Pulmonary artery endothelial cell (primary cell): ENCODE data around the gene PQBP1. TPM values are rescaled to one million over a fixed set of nuclear protein-coding genes. Genes with fewer than 3 reads are reported as not detected.
A peak's percentile ranks its signal among the peaks of the same experiment; 100 is the strongest.

ENCODE experiments used
- DNase-seq: peaks from one replicate; pipeline ENCODE4 v3.0.0-alpha.2; 2011; ENCODE audit warnings: low read depth, low spot score
- total RNA-seq: library from RNA; depleted of rRNA; stranded (reverse); fragments of >200 nt; gene quantifications from 2 replicates; pipeline ENCODE4 v1.2.3, GENCODE V29; 2014

PQBP1 gene
- total RNA-seq, 1 donor from 2014 or later: 105 TPM

- no peak for DNase-seq
Measured at GRCh38 chrX:48902135-48902534, 4.4 kb downstream of the PQBP1 start.

- DNase-seq: no peak
Measured at GRCh38 chrX:48902776-48903175, 5.0 kb downstream of the PQBP1 start.

- no peak for DNase-seq
Measured at GRCh38 chrX:48903290-48903689, 5.6 kb downstream of the PQBP1 start.

- no peak for DNase-seq
Measured at GRCh38 chrX:48904180-48904579, 6.5 kb downstream of the PQBP1 start.

GRCh38 chrX:48904626-48905025 is 6.9 kb downstream of the PQBP1 start:
- DNase-seq: no peak

- DNase-seq: no peak
Measured at GRCh38 chrX:48905090-48905790, 7.5 kb downstream of the PQBP1 start.

GRCh38 chrX:48908600-48908999 is 10.9 kb downstream of the PQBP1 start:
- DNase-seq: no peak

- no peak for DNase-seq
Measured at GRCh38 chrX:48909703-48910294, 12.1 kb downstream of the PQBP1 start.

GRCh38 chrX:48910926-48911411 is 13.2 kb downstream of the PQBP1 start:
- DNase-seq: no peak

GRCh38 chrX:48911412-48912182 is 13.9 kb downstream of the PQBP1 start, which contains the start of gene SLC35A2:
Gene SLC35A2, minus strand, starts transcription at chrX:48911646. Its CDS starts 10 bp downstream, at chrX:48911636.
- peak; percentile 36 for DNase-seq

- DNase-seq: no peak
Measured at GRCh38 chrX:48913605-48914366, 16.1 kb downstream of the PQBP1 start.

GRCh38 chrX:48914593-48915493 is 17.1 kb downstream of the PQBP1 start:
- no peak for DNase-seq

GRCh38 chrX:48917139-48918001 is 19.6 kb downstream of the PQBP1 start:
- peak; percentile 59 for DNase-seq

GRCh38 chrX:48918301-48918642 is 20.5 kb downstream of the PQBP1 start:
- no peak for DNase-seq

- peak; percentile 49 for DNase-seq
Measured at GRCh38 chrX:48918643-48919340, 21.1 kb downstream of the PQBP1 start, which contains the start of gene PIM2. Gene PIM2, minus strand, starts transcription at chrX:48919024. Its CDS starts 190 bp downstream, at chrX:48918834.

GRCh38 chrX:48919360-48919841 is 21.7 kb downstream of the PQBP1 start:
- no peak for DNase-seq

GRCh38 chrX:48919947-48920717 is 22.4 kb downstream of the PQBP1 start:
- no peak for DNase-seq

- no peak for DNase-seq
Measured at GRCh38 chrX:48920718-48921104, 23.0 kb downstream of the PQBP1 start.
